HEK293T (cell line): Measurements from ENCODE around the gene POU2F3.

ENCODE experiments used
- ARNT ChIP-seq: fragments of 450-650 bp; IDR thresholded peaks from 2 replicates; pipeline ENCODE4 v1.6.1; 2017; ENCODE audit warnings: mild to moderate bottlenecking
- BHLHE40 ChIP-seq: fragments of 450-650 bp; IDR thresholded peaks from 2 replicates; pipeline ENCODE4 v1.6.1; 2016; ENCODE audit warnings: mild to moderate bottlenecking, moderate library complexity, borderline replicate concordance
- CTBP1 ChIP-seq: fragments of 450-650 bp; IDR thresholded peaks from 2 replicates; pipeline ENCODE4 v1.6.1; 2016; ENCODE audit warnings: borderline replicate concordance
- ELF4 ChIP-seq: fragments of 450-650 bp; IDR thresholded peaks from 2 replicates; pipeline ENCODE4 v1.6.1; 2017; ENCODE audit warnings: antibody characterized with exemption
- FOXA1 ChIP-seq: fragments of 450-650 bp; IDR thresholded peaks from 2 replicates; pipeline ENCODE4 v1.6.1; 2016; ENCODE audit warnings: mild to moderate bottlenecking
- FOXM1 ChIP-seq: fragments of 450-650 bp; IDR thresholded peaks from 2 replicates; pipeline ENCODE4 v1.6.1; 2017; ENCODE audit warnings: mild to moderate bottlenecking, borderline replicate concordance
- HDGF ChIP-seq: fragments of 450-650 bp; IDR thresholded peaks from 2 replicates; pipeline ENCODE4 v1.6.1; 2017; ENCODE audit warnings: antibody characterized with exemption, borderline replicate concordance
- LEF1 ChIP-seq: fragments of 450-650 bp; IDR thresholded peaks from 2 replicates; pipeline ENCODE4 v1.6.1; 2017; ENCODE audit warnings: mild to moderate bottlenecking, borderline replicate concordance
- NFRKB ChIP-seq: fragments of 450-650 bp; IDR thresholded peaks from 2 replicates; pipeline ENCODE4 v1.6.1; 2016; ENCODE audit warnings: mild to moderate bottlenecking, moderate library complexity
- SP1 ChIP-seq: fragments of 450-650 bp; IDR thresholded peaks from 2 replicates; pipeline ENCODE4 v1.6.1; 2017
- SUZ12 ChIP-seq: fragments of 450-650 bp; IDR thresholded peaks from 2 replicates; pipeline ENCODE4 v1.6.1; 2016; ENCODE audit warnings: mild to moderate bottlenecking
- TARDBP ChIP-seq: fragments of 450-650 bp; IDR thresholded peaks from 2 replicates; pipeline ENCODE4 v1.6.1; 2016
- ZNF384 ChIP-seq: fragments of 450-650 bp; IDR thresholded peaks from 2 replicates; pipeline ENCODE4 v1.6.1; 2016
- TF ChIP-seq, protein P1 (sequence below): fragments of 450-650 bp; IDR thresholded peaks from 2 replicates; pipeline ENCODE4 v1.6.1; 2016

GRCh38 chr11:120267319-120267718 lies 27.4 kb downstream of the POU2F3 start:
- TF ChIP-seq TARDBP (no peak), CTBP1 (no peak), SUZ12 (no peak), BHLHE40 (no peak), SP1 (no peak), HDGF (no peak), ZNF384 (no peak), LEF1 (no peak), FOXA1 (no peak), FOXM1 (no peak), ARNT (no peak), NFRKB (no peak), ELF4 (no peak)
- TF ChIP-seq, protein P1, sequence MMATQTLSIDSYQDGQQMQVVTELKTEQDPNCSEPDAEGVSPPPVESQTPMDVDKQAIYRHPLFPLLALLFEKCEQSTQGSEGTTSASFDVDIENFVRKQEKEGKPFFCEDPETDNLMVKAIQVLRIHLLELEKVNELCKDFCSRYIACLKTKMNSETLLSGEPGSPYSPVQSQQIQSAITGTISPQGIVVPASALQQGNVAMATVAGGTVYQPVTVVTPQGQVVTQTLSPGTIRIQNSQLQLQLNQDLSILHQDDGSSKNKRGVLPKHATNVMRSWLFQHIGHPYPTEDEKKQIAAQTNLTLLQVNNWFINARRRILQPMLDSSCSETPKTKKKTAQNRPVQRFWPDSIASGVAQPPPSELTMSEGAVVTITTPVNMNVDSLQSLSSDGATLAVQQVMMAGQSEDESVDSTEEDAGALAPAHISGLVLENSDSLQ = no peak
